Astrocyte of the spinal cord (primary cell): ENCODE measurements around the gene LIM2.

Experiments
- DNase-seq: peaks from one replicate; pipeline ENCODE4 v3.0.0; 2011; ENCODE audit warnings: low read depth, low spot score
- H3K4me3 ChIP-seq: 2 replicates; pipeline ENCODE4 v1.5.1; 2011; ENCODE audit warnings: low read depth, mild to moderate bottlenecking, low read length, moderate library complexity
- in situ Hi-C: cut with HindIII; loops from 2 replicates; pipeline ENCODE4 v1.10.0; 2017; ENCODE audit warnings: low sequenced_read_pairs
- TF ChIP-seq, protein P1 (sequence below): IDR thresholded peaks from 2 replicates; pipeline ENCODE4 v1.5.1; 2012; ENCODE audit warnings: low read depth, mild to moderate bottlenecking, low read length, inconsistent platforms

The LIM2 gene

GRCh38 chr19:51382004-51382403, 5.8 kb downstream of the LIM2 start:
- TF ChIP-seq, protein P1, sequence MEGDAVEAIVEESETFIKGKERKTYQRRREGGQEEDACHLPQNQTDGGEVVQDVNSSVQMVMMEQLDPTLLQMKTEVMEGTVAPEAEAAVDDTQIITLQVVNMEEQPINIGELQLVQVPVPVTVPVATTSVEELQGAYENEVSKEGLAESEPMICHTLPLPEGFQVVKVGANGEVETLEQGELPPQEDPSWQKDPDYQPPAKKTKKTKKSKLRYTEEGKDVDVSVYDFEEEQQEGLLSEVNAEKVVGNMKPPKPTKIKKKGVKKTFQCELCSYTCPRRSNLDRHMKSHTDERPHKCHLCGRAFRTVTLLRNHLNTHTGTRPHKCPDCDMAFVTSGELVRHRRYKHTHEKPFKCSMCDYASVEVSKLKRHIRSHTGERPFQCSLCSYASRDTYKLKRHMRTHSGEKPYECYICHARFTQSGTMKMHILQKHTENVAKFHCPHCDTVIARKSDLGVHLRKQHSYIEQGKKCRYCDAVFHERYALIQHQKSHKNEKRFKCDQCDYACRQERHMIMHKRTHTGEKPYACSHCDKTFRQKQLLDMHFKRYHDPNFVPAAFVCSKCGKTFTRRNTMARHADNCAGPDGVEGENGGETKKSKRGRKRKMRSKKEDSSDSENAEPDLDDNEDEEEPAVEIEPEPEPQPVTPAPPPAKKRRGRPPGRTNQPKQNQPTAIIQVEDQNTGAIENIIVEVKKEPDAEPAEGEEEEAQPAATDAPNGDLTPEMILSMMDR, result no peak
- in situ Hi-C loops, result no loop called here
- no peak overlapping the region for H3K4me3 ChIP-seq
- no peak for DNase-seq

GRCh38 chr19:51380379-51380778, 7.4 kb downstream of the LIM2 start:
- no peak overlapping the region for H3K4me3 ChIP-seq
- no peak for DNase-seq
- TF ChIP-seq, protein P1, result no peak
- in situ Hi-C loops, result no loop called here

- TF ChIP-seq, protein P1, result no peak
- no peak overlapping the region for H3K4me3 ChIP-seq
- in situ Hi-C loops, result no loop called here
- no peak for DNase-seq
These were observed 10.4 kb downstream of the LIM2 start for GRCh38 chr19:51377422-51377821.

DNA sequence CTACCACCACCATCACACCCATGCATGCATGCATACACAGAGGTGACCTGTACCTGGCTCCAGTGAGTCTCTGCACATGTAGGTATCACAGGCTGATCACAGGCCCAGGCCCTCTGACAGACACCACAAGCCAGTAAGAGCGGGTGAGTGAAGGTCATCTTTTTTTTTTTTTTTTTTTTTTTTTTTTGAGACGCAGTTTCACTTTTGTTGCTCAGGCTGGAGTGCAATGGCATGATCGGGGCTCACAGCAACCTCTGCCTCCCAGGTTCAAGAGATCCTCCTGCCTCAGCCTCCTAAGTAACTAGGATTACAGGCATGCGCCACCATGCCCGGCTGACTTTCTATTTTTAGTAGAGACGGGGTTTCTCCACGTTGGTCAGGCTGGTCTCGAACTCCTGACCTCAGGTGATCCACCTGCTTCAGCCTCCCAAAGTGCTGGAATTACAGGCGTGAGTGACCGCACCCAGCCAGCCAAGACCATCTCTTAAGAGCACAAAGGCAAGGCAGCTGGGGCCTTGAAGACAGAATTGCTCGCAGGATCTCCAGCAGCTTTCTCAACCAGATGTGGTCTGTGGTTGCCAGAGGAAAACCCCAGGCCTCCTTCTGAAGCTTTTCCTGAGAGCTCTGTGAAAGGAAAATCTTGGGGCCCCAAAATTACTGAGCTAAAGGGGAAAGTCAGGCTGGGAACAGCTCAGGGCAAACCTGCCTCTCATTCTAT, 12.1 kb downstream of the LIM2 start:
- in situ Hi-C loops, result no loop called here
- DNase-seq, result no peak
- TF ChIP-seq, protein P1, result no peak
- no peak overlapping the region for H3K4me3 ChIP-seq

- no peak for DNase-seq
- in situ Hi-C loops, result no loop called here
- no peak within 1 kb of the TSS for H3K4me3 ChIP-seq
- TF ChIP-seq, protein P1, result no peak
These were observed 14.9 kb downstream of the LIM2 start, which contains the start of gene NKG7 for GRCh38 chr19:51372649-51373504. TSS of gene NKG7 (minus strand) at chr19:51372654. CDS start at chr19:51372535, 119 bp downstream.

DNA sequence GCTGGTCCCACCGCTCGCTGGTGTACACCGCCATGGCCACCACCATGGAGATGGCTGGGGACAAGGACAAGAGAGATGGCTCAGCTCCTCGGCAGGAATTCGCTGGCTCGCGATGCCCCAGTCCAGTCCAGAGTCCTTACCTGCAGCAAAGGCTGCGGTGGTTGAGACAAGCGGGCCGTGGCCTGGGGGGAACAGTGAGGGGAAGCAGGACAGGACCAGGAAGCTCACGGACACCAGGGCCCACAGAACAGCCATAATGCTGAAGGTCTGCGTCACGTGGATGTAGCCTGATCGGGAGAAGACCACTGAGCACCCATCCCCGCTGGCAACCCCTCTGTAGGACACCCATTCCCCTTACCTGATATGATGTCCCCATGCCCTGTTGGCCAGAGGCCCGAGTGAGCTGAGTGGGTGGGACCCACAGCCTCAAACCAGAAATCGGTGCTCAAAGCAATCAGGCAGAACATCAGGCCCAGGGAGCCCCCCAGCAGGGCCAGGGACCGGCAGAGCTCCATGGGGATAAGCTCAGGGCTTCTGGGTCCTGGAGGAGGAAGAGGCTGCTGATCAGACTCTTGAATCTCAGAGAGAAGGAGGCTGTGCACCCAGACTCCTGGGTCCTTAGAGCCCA, 15.6 kb downstream of the LIM2 start:
- in situ Hi-C loops, result no loop called here
- no peak overlapping the region for H3K4me3 ChIP-seq
- TF ChIP-seq, protein P1, result no peak
- DNase-seq, result no peak
